Measurements from ENCODE around the gene SEC14L5. TPM values are rescaled to one million over a fixed set of nuclear protein-coding genes. Genes with fewer than 3 reads are reported as not detected.

The SEC14L5 gene
- total and polyA plus RNA-seq, 2 of the 4 experiments (the other 2 are of a cell fraction): 0.07 TPM; not detected in 1

DNA sequence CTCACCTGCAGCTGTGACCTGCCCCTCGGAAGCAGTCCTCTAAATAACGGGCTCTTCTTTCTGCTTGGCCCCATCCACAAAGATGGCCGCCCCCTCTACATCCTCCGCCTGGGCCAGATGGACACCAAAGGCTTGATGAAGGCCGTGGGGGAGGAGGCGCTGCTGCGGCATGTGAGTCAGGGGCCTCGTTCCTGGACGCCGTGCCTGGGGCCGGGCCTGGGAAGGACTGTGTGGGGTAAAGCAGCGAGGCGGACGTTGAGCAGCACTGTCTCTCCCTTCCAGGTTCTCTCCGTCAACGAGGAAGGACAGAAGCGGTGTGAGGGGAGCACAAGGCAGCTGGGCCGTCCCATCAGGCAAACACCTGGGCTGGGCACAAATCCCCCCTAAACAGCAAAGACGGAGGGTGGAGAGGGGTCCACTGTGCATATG lies 42.5 kb downstream of the SEC14L5 start:
- H3K9ac ChIP-seq (ENCODE audit: low read depth, low read length): no peak overlapping the region
- no peaks in the 10 kb centered on the region for H4K20me1 ChIP-seq (ENCODE audit: insufficient read depth, low read length)
- H3K36me3 ChIP-seq (ENCODE audit: control insufficient read depth, insufficient read depth, low read length): no peaks in the 10 kb centered on the region
- H2BK20ac ChIP-seq (ENCODE audit: low read depth, low read length): no peak overlapping the region
- no peaks in the 10 kb centered on the region for H3K9me1 ChIP-seq (ENCODE audit: insufficient read depth, low read length)
- no peak overlapping the region for H3K4me2 ChIP-seq (ENCODE audit: low read depth, low read length)
- intact Hi-C loops (cut with micrococcal nuclease) (no loop called here), dilution Hi-C loops (cut with HindIII; ENCODE audit: low sequenced_read_pairs, unreplicated experiment) (no loop called here), in situ Hi-C loops (cut with MboI; ENCODE audit: low sequenced_read_pairs) (no loop called here)
- no peak overlapping the region for H3K14ac ChIP-seq (replicated peaks; ENCODE audit: low read depth, low read length)
- H3K4ac ChIP-seq (ENCODE audit: low read depth, low read length): no peak overlapping the region
- ATAC-seq (ENCODE audit: low read depth) (no peak), DNase-seq (no peak)
- H3K79me1 ChIP-seq (ENCODE audit: low read depth in 1 of 2, low read length in 2 of 2): no peaks in the 10 kb centered on the region
- no peaks in the 10 kb centered on the region for H3K9me3 ChIP-seq (ENCODE audit: control insufficient read depth, insufficient read depth, low read length)
- no peak overlapping the region for H2BK15ac ChIP-seq (ENCODE audit: low read depth, low read length)
- ChIA-PET CTCF (no interaction called here), POLR2A (ENCODE audit: unreplicated experiment) (no interaction called here)
- H3K4me1 ChIP-seq (ENCODE audit: control insufficient read depth, insufficient read depth, low read length): no peaks in the 10 kb centered on the region
- H3K4me3 ChIP-seq (ENCODE audit: insufficient read depth, low read depth, low read length): no peak overlapping the region
- H2AK9ac ChIP-seq (replicated peaks; ENCODE audit: low read depth, low read length, poor library complexity): no peak overlapping the region
- no peak overlapping the region for H3K18ac ChIP-seq (ENCODE audit: low read depth, low read length)
- no peak overlapping the region for H4K8ac ChIP-seq (ENCODE audit: low read depth in 2 of 2, low read length in 2 of 2)
- H3K27me3 ChIP-seq (ENCODE audit: control insufficient read depth, insufficient read depth, low read length): peaks cover 8% of the 10 kb centered on the region; the same call in 1 of the 2 replicates
- no peak overlapping the region for H3K27ac ChIP-seq (ENCODE audit: insufficient read depth, low read length)
- H4K5ac ChIP-seq (ENCODE audit: low read depth, low read length): no peak overlapping the region
- no peak for TF ChIP-seq CEBPB (IDR thresholded peaks at IDR 0.05; ENCODE audit: low read depth, low read length)
- TF ChIP-seq, protein P1, sequence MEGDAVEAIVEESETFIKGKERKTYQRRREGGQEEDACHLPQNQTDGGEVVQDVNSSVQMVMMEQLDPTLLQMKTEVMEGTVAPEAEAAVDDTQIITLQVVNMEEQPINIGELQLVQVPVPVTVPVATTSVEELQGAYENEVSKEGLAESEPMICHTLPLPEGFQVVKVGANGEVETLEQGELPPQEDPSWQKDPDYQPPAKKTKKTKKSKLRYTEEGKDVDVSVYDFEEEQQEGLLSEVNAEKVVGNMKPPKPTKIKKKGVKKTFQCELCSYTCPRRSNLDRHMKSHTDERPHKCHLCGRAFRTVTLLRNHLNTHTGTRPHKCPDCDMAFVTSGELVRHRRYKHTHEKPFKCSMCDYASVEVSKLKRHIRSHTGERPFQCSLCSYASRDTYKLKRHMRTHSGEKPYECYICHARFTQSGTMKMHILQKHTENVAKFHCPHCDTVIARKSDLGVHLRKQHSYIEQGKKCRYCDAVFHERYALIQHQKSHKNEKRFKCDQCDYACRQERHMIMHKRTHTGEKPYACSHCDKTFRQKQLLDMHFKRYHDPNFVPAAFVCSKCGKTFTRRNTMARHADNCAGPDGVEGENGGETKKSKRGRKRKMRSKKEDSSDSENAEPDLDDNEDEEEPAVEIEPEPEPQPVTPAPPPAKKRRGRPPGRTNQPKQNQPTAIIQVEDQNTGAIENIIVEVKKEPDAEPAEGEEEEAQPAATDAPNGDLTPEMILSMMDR (conservative IDR thresholded peaks at IDR 0.05; ENCODE audit: low read depth, low read length): no peak
- no peak for TF ChIP-seq SMC3 (IDR thresholded peaks at IDR 0.05; ENCODE audit: low read depth, low read length)
- no peak for TF ChIP-seq CHD1 (IDR thresholded peaks at IDR 0.05; ENCODE audit: low read depth, low read length)
- TF ChIP-seq POLR2A (IDR thresholded peaks at IDR 0.05; ENCODE audit: low read depth, low read length): no peak
- H2AFZ ChIP-seq (replicated peaks; ENCODE audit: low read length, poor library complexity): no peak overlapping the region
- H3K23ac ChIP-seq (ENCODE audit: low read depth, low read length): no peak overlapping the region
- H4K91ac ChIP-seq (ENCODE audit: insufficient read depth, low read depth, low read length): no peak overlapping the region
- no peak overlapping the region for H2BK5ac ChIP-seq (ENCODE audit: low read depth, low read length, poor library complexity, severe bottlenecking)
- no CpG with 5 or more reads among the region's 19 CpGs for WGBS, 2 experiments (ENCODE audit: extremely low coverage in 2 of 2, insufficient read length in 1 of 2)
- BruUV-seq (replicated peaks): no TSS peak
- no peak overlapping the region for H2BK120ac ChIP-seq (ENCODE audit: low read depth, low read length)
- H2AK5ac ChIP-seq (ENCODE audit: low read depth, low read length): no peak overlapping the region
- H3K56ac ChIP-seq (ENCODE audit: extremely low read depth, insufficient read depth, low read length): no peak overlapping the region
